Activated CD4-positive, alpha-beta T cell treated with anti-CD3 and anti-CD28 coated beads, Interleukin-2, amount 10 ng/mL, durations not matched to agents 7 days and 5 days (primary cell): ENCODE data around the gene PLCXD1. TPM values are rescaled to one million over a fixed set of nuclear protein-coding genes. Genes with fewer than 3 reads are reported as not detected.
"Not testable (repeated sequence)": the region's sequence is repeated elsewhere in the genome, so short reads cannot be mapped to it uniquely, and the experiment has no call there.

Experiments
- CTCF ChIA-PET: fragments of 350-600 bp; sonication (Branson Sonifier 250); formaldehyde crosslinking; loops from one replicate; lab custom pipeline; 2021; ENCODE audit warnings: antibody characterized with exemption; lab: Charles Lee
- POLR2A ChIA-PET: fragments of 350-600 bp; sonication (Branson Sonifier 250); formaldehyde crosslinking; loops from one replicate; lab custom pipeline; 2021; ENCODE audit warnings: antibody characterized with exemption; lab: Charles Lee
- DNase-seq: peaks from one replicate; pipeline ENCODE4 v3.0.0-alpha.2; 2020
- H3K27ac Mint-ChIP-seq: one replicate; pipeline ENCODE4 v1.8.0; 2021; ENCODE audit warnings: mild to moderate bottlenecking, moderate library complexity, mixed read lengths
- H3K27me3 Mint-ChIP-seq: one replicate; pipeline ENCODE4 v1.8.0; 2021; ENCODE audit warnings: mixed read lengths
- H3K36me3 Mint-ChIP-seq: one replicate; pipeline ENCODE4 v1.8.0; 2021; ENCODE audit warnings: low read depth, mixed read lengths
- H3K4me1 Mint-ChIP-seq: one replicate; pipeline ENCODE4 v1.8.0; 2021; ENCODE audit warnings: mixed read lengths
- H3K4me3 Mint-ChIP-seq: one replicate; pipeline ENCODE4 v1.8.0; 2021; ENCODE audit warnings: mild to moderate bottlenecking, moderate library complexity, mixed read lengths
- H3K9me3 Mint-ChIP-seq: one replicate; pipeline ENCODE4 v1.8.0; 2021; ENCODE audit warnings: mixed read lengths
- total RNA-seq, 2 experiments: library from RNA; stranded (reverse); gene quantifications; one replicate each; pipeline ENCODE4 v1.2.3, GENCODE V29; 2021

PLCXD1 gene
- total RNA-seq, 2 experiments from 2014 or later, result 60.1 to 63.4 TPM

- POLR2A ChIA-PET, result no interaction called here
- CTCF ChIA-PET, result no interaction called here
- peak; percentile 5 for DNase-seq
- no peaks in the 10 kb centered on the region for H3K9me3 Mint-ChIP-seq
- H3K4me3 Mint-ChIP-seq, result peak overlapping the region; percentile 58
- peaks cover 20% of the 10 kb centered on the region for H3K4me1 Mint-ChIP-seq
- peaks cover 7% of the 10 kb centered on the region for H3K27me3 Mint-ChIP-seq
- peaks cover 8% of the 10 kb centered on the region for H3K36me3 Mint-ChIP-seq
- H3K27ac Mint-ChIP-seq, result no peak overlapping the region
Measured at GRCh38 chrX:274904-275475, 6.2 kb upstream of the PLCXD1 start.

GRCh38 chrX:275476-275966 is 5.7 kb upstream of the PLCXD1 start:
- POLR2A ChIA-PET, result no interaction called here
- Mint-ChIP-seq H3K36me3 (peaks cover 8% of the 10 kb centered on the region), H3K27me3 (peaks cover 7% of the 10 kb centered on the region), H3K4me3 (peak overlapping the region; percentile 58), H3K9me3 (no peaks in the 10 kb centered on the region), H3K4me1 (peaks cover 20% of the 10 kb centered on the region), H3K27ac (no peak overlapping the region)
- CTCF ChIA-PET, result no interaction called here
- peak; percentile 5 for DNase-seq

- Mint-ChIP-seq H3K27me3 (peaks cover 7% of the 10 kb centered on the region), H3K4me1 (peaks cover 20% of the 10 kb centered on the region), H3K4me3 (peak overlapping the region; percentile 71), H3K36me3 (peaks cover 8% of the 10 kb centered on the region), H3K9me3 (no peaks in the 10 kb centered on the region), H3K27ac (no peak overlapping the region)
- CTCF ChIA-PET, result no interaction called here
- peak; percentile 38 for DNase-seq
- POLR2A ChIA-PET, result no interaction called here
Measured at GRCh38 chrX:275967-276580, 5.1 kb upstream of the PLCXD1 start.

DNA sequence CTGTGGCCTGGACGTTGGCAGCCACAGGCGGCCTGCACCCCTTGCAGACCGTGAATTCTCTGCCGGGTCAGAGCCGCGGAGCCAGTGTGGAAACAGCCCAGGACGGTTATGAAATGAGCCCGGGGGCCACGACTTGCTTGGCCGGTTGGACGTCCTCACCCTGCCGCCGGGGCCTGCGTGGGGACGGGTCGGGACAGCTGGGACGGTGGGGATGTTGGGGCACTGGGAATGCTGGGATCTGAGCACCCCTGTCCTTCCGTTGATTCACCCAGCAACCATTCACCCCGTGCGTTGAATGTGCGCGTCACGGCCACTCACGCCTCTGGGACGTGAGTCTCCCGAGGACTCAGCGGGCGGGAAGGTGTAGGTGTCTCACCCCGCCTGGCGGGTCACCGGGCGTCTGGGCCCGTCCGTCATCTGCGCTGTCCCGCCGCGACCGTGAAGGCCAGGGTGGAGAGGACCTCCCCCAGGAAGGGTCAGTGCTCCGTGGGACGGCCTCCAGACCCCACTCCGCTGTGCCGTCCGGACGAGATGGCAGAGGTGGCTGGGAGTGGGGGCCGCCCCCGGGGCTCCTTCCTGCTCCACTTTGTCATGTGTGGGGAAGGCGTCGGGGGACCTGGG is 4.5 kb upstream of the PLCXD1 start:
- H3K4me1 Mint-ChIP-seq, result peaks cover 24% of the 10 kb centered on the region
- H3K27ac Mint-ChIP-seq, result no peak overlapping the region
- ChIA-PET POLR2A (no interaction called here), CTCF (no interaction called here)
- H3K4me3 Mint-ChIP-seq, result peak overlapping the region; percentile 71
- peaks cover 8% of the 10 kb centered on the region for H3K36me3 Mint-ChIP-seq
- DNase-seq, result peak; percentile 8
- no peaks in the 10 kb centered on the region for H3K9me3 Mint-ChIP-seq
- H3K27me3 Mint-ChIP-seq, result peaks cover 7% of the 10 kb centered on the region

DNA sequence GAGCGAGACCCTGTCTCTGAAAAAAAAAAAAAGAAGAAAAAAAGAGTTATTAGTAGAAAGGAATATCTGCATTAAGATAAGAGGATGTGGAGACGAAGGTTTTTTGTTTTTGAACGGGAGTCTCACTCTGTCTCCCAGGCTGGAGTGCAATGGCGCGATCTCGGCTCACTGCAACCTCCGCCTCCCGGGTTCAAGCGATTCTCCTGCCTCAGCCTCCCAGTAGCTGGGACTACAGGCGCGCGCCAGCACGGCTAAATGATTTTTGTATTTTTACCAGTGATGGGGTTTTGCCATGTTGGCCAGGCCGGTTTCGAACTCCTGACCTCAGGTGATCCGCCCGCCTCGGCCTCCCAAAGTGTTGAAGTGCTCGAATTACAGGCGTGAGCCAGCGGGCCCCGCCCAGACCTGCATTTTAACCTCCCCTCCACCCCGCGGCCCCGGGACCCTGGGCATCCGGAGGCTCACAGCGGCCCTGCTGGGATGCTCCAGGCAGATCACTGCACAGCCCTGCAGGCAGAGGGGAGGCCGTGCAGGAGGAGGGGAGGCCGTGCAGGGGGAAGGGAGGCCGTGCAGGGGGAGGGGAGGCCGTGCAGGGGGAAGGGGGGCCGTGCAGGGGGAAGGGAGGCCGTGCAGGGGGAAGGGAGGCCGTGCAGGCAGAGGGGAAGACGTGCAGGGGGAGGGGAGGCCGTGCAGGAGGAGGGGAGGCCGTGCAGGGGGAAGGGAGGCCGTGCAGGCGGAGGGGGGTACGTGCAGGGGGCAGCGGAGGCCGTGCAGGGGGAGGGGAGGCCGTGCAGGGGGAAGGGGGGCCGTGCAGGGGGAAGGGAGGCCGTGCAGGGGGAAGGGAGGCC is 1.2 kb upstream of the PLCXD1 start:
- H3K27me3 Mint-ChIP-seq, H3K9me3 Mint-ChIP-seq, CTCF ChIA-PET, POLR2A ChIA-PET: not testable (repeated sequence)
- peak; percentile 5 for DNase-seq
- Mint-ChIP-seq H3K27ac (peak overlapping the region; percentile 81), H3K4me1 (peaks cover 37% of the 10 kb centered on the region), H3K4me3 (peak overlapping the region; percentile 67), H3K36me3 (peaks cover 17% of the 10 kb centered on the region)

- H3K9me3 Mint-ChIP-seq, DNase-seq, POLR2A ChIA-PET, CTCF ChIA-PET, H3K27ac Mint-ChIP-seq, H3K27me3 Mint-ChIP-seq, H3K4me3 Mint-ChIP-seq: not testable (repeated sequence)
- peaks cover 24% of the 10 kb centered on the region for H3K36me3 Mint-ChIP-seq
- peaks cover 41% of the 10 kb centered on the region for H3K4me1 Mint-ChIP-seq
Measured at GRCh38 chrX:280722-281121, 459 bp upstream of the PLCXD1 start.

DNA sequence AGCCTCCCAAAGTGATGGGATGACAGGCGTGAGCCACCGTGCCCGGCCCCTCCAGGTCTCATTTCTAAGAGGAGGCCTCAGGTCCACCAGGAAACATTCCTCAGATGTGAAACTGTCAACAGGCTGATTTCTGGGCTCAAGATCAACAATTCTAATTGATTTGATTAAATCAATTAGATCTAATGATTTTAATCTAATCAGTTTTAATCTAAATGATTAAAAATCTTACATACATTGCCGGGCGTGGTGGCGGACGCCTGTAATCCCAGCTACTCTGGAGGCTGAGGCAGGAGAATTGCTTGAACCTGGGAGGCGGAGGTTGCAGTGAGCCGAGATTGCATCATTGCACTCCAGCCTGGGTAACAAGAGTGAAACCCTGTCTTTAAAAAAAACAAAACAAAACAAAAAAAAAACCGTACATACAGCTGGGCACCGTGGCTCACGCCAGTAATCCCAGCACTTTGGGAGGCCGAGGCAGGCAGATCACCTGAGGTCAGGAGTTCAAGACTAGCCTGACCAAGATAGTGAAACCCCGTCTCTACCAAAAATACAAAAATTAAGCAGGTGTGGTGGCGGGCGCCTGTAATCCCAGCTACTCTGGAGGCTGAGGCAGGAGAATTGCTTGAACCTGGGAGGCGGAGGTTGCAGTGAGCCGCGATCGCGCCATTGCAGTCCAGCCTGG is 960 bp downstream of the PLCXD1 start:
- H3K9me3 Mint-ChIP-seq, H3K27me3 Mint-ChIP-seq, POLR2A ChIA-PET, CTCF ChIA-PET: not testable (repeated sequence)
- peaks cover 49% of the 10 kb centered on the region for H3K4me1 Mint-ChIP-seq
- peaks cover 36% of the 10 kb centered on the region for H3K36me3 Mint-ChIP-seq
- DNase-seq, result peak; percentile 5
- peak overlapping the region; percentile 87 for H3K4me3 Mint-ChIP-seq
- H3K27ac Mint-ChIP-seq, result peak overlapping the region; percentile 88

DNA sequence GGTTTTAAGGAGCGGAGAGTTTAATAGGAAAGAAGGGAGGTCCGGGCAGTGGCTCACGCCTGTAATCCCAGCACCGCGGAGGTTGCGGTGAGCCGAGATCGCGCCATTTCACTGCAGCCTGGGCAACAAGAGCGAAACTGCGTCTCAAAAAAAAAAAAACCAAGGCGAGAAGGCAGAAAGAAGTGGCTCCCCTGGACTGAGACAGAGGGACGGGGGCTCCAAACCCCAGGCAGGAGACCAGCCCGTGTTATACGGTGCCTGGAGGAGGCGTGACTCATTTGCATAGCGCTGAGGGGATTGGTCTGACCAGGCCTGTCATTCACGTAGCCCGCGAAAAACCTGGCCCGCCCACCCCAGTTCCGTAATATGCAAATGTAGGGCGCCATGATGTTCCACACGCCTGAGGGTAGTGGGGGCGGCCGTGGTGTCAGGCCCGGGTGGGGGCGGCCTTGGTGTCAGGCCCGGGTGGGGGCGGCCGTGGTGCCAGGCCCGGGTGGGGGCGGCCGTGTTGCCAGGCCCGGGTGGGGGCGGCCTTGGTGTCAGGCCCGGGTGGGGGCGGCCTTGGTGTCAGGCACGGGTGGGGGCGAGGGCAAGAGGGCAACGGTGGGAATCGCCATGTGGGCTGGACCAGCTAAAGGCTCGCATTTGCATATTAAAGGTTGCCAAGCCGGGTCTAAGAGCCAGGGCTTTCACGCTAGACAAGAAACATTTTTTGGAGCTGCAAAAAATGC is 2.1 kb downstream of the PLCXD1 start:
- ChIA-PET POLR2A (no interaction called here), CTCF (no interaction called here)
- DNase-seq, result peak; percentile 94
- peaks cover 38% of the 10 kb centered on the region for H3K36me3 Mint-ChIP-seq
- peaks cover 47% of the 10 kb centered on the region for H3K4me1 Mint-ChIP-seq
- no peaks in the 10 kb centered on the region for H3K27me3 Mint-ChIP-seq
- peak overlapping the region; percentile 89 for H3K4me3 Mint-ChIP-seq
- peak overlapping the region; percentile 96 for H3K27ac Mint-ChIP-seq
- H3K9me3 Mint-ChIP-seq, result no peaks in the 10 kb centered on the region

DNA sequence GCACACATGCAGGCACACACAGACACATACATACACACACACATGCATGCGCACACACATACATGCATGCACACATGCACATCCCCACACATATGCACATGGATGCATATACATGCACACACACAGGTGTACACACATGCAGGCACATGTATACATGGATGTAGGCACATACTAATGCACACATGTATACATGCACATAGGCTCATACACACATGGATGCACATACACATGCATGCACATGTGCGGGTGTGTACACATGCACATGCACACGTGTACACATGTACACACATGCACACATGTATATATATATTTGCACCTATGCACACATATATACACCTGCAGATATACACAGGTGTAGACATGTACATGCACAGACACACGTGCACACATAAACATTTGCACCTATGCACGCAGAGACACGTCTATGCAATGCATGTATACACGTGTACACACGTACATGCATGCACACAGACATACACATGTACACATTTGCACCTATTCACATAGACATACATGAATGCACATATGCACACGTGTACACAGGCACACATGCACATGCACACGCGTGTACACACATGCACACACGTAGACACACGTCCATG is 4.0 kb downstream of the PLCXD1 start:
- Mint-ChIP-seq H3K4me3 (peak overlapping the region; percentile 13), H3K36me3 (peaks cover 37% of the 10 kb centered on the region), H3K27me3 (no peaks in the 10 kb centered on the region), H3K4me1 (peaks cover 35% of the 10 kb centered on the region), H3K9me3 (no peaks in the 10 kb centered on the region), H3K27ac (no peak overlapping the region)
- ChIA-PET POLR2A (no interaction called here), CTCF (no interaction called here)
- peak; percentile 4 for DNase-seq

- ChIA-PET CTCF (no interaction called here), POLR2A (no interaction called here)
- no peak overlapping the region for H3K4me3 Mint-ChIP-seq
- DNase-seq, result peak; percentile 5
- H3K9me3 Mint-ChIP-seq, result no peaks in the 10 kb centered on the region
- H3K4me1 Mint-ChIP-seq, result peaks cover 28% of the 10 kb centered on the region
- H3K27ac Mint-ChIP-seq, result peak overlapping the region; percentile 68
- peaks cover 53% of the 10 kb centered on the region for H3K36me3 Mint-ChIP-seq
- H3K27me3 Mint-ChIP-seq, result no peaks in the 10 kb centered on the region
Measured at GRCh38 chrX:287670-288069, 6.5 kb downstream of the PLCXD1 start.

- no peak overlapping the region for H3K27ac Mint-ChIP-seq
- H3K9me3 Mint-ChIP-seq, result no peaks in the 10 kb centered on the region
- DNase-seq, result peak; percentile 5
- CTCF ChIA-PET, result no interaction called here
- no peak overlapping the region for H3K4me3 Mint-ChIP-seq
- peaks cover 28% of the 10 kb centered on the region for H3K4me1 Mint-ChIP-seq
- no peaks in the 10 kb centered on the region for H3K27me3 Mint-ChIP-seq
- POLR2A ChIA-PET, result no interaction called here
- H3K36me3 Mint-ChIP-seq, result peaks cover 62% of the 10 kb centered on the region
Measured at GRCh38 chrX:288561-288991, 7.4 kb downstream of the PLCXD1 start.
